ENCODE data around the gene ZNF550. TPM values are rescaled to one million over a fixed set of nuclear protein-coding genes. Genes with fewer than 3 reads are reported as not detected.

The ZNF550 gene
- total RNA-seq, 1 experiment from 2014 or later = 18.2 TPM

- CTCF ChIA-PET = no interaction called here
- H3K79me2 ChIP-seq (ENCODE audit: low read depth) = peaks cover 13% of the 10 kb centered on the region
- no peaks in the 10 kb centered on the region for H4K20me1 ChIP-seq (ENCODE audit: insufficient read depth)
- no peak overlapping the region for H3K27ac ChIP-seq
- H3K27me3 ChIP-seq (ENCODE audit: insufficient read depth, low read depth) = 0 out of 2 replicates have a peak, but pooled peaks cover 6% of the 10 kb centered on the region
- H3K4me1 ChIP-seq (replicated peaks; ENCODE audit: insufficient read depth) = 0 out of 2 replicates have a peak, but pooled peaks cover 8% of the 10 kb centered on the region
- H3K36me3 ChIP-seq (ENCODE audit: low read depth) = 0 out of 2 replicates have a peak, but pooled peaks cover 2% of the 10 kb centered on the region
- POLR2A ChIA-PET (ENCODE audit: unreplicated experiment) = interaction anchor here (0.6 kb wide), 1 partner anchor 216 kb away, joined by 5 read pairs; no protein-coding TSS in a partner anchor
- intact Hi-C loops (cut with micrococcal nuclease; ENCODE audit: unreplicated experiment) = no loop called here
- peak overlapping the region; percentile 96 for H3K4me2 ChIP-seq
- H3K9me3 ChIP-seq (ENCODE audit: insufficient read depth, low read depth) = peaks cover 21% of the 10 kb centered on the region
- H2AFZ ChIP-seq = peak overlapping the region; percentile 95
- peak overlapping the region; percentile 89 for H3K4me3 ChIP-seq
- no TSS peak for BruUV-seq (replicated peaks)
- DNase-seq = no peak
- no peaks in the 10 kb centered on the region for H3K9me2 ChIP-seq (ENCODE audit: insufficient read depth)
- TF ChIP-seq CTCF (conservative IDR thresholded peaks at IDR 0.05) (no peak), EZH2 (IDR thresholded peaks at IDR 0.05; ENCODE audit: low read depth) (no peak)
- H3F3A ChIP-seq (ENCODE audit: insufficient read depth, low read depth) = no peaks in the 10 kb centered on the region
These were observed 39.7 kb upstream of the ZNF550 start for GRCh38 chr19:57599377-57599760.

- Histone ChIP-seq H3F3A (ENCODE audit: insufficient read depth, low read depth) (no peaks in the 10 kb centered on the region), H3K79me2 (ENCODE audit: low read depth) (no peaks in the 10 kb centered on the region), H3K9me2 (ENCODE audit: insufficient read depth) (no peaks in the 10 kb centered on the region), H3K27me3 (ENCODE audit: insufficient read depth, low read depth) (no peaks in the 10 kb centered on the region), H2AFZ (no peak overlapping the region), H3K36me3 (ENCODE audit: low read depth) (no peaks in the 10 kb centered on the region), H3K4me3 (no peak overlapping the region), H3K9me3 (ENCODE audit: insufficient read depth, low read depth) (peaks cover 29% of the 10 kb centered on the region), H4K20me1 (ENCODE audit: insufficient read depth) (no peaks in the 10 kb centered on the region), H3K4me2 (no peak overlapping the region), H3K4me1 (replicated peaks; ENCODE audit: insufficient read depth) (no peaks in the 10 kb centered on the region), H3K27ac (no peak overlapping the region)
- peak in 1 of 2 experiments; percentile 39 for DNase-seq
- TF ChIP-seq CTCF (conservative IDR thresholded peaks at IDR 0.05) (no peak), EZH2 (IDR thresholded peaks at IDR 0.05; ENCODE audit: low read depth) (no peak)
- BruUV-seq (replicated peaks) = no TSS peak
- intact Hi-C loops (cut with micrococcal nuclease; ENCODE audit: unreplicated experiment) = no loop called here
- CTCF ChIA-PET = no interaction called here
- POLR2A ChIA-PET (ENCODE audit: unreplicated experiment) = no interaction called here
These were observed 27.9 kb upstream of the ZNF550 start for GRCh38 chr19:57587529-57587928.

GRCh38 chr19:57583521-57584416, 24.1 kb upstream of the ZNF550 start, which contains the start of gene ZIK1:
ZIK1 (plus strand) TSS chr19:57584145; CDS start chr19:57584357, 212 bp downstream.
- no peak within 1 kb of the TSS for H3K4me2 ChIP-seq
- CTCF ChIA-PET = no interaction called here

More at GRCh38 chr19:57583521-57584416, 24.1 kb upstream of the ZNF550 start, which contains the start of gene ZIK1:
- no peak for TF ChIP-seq CTCF (conservative IDR thresholded peaks at IDR 0.05)
- TF ChIP-seq EZH2 (IDR thresholded peaks at IDR 0.05; ENCODE audit: low read depth) = no peak
- Histone ChIP-seq H3K9me3 (ENCODE audit: insufficient read depth, low read depth) (peaks cover 17% of the 10 kb centered on the region), H3K36me3 (ENCODE audit: low read depth) (no peaks in the 10 kb centered on the region), H2AFZ (no peak within 1 kb of the TSS), H3K27ac (no peak within 1 kb of the TSS), H4K20me1 (ENCODE audit: insufficient read depth) (no peaks in the 10 kb centered on the region), H3K4me3 (no peak within 1 kb of the TSS), H3F3A (ENCODE audit: insufficient read depth, low read depth) (no peaks in the 10 kb centered on the region), H3K4me1 (replicated peaks; ENCODE audit: insufficient read depth) (peaks cover 4% of the 10 kb centered on the region; the same call in 1 of the 2 replicates), H3K27me3 (ENCODE audit: insufficient read depth, low read depth) (0 out of 2 replicates have a peak, but pooled peaks cover 3% of the 10 kb centered on the region), H3K79me2 (ENCODE audit: low read depth) (no peaks in the 10 kb centered on the region), H3K9me2 (ENCODE audit: insufficient read depth) (no peaks in the 10 kb centered on the region)
- BruUV-seq (replicated peaks) = no TSS peak
- POLR2A ChIA-PET (ENCODE audit: unreplicated experiment) = no interaction called here
- intact Hi-C loops (cut with micrococcal nuclease; ENCODE audit: unreplicated experiment) = no loop called here
- peak in 1 of 2 experiments; percentile 49 for DNase-seq
